ENCODE results near the gene ZCCHC17. TPM values are rescaled to one million over a fixed set of nuclear protein-coding genes. Genes with fewer than 3 reads are reported as not detected.

The ZCCHC17 gene
- total RNA-seq, 1 experiment from 2014 or later = 48.8 TPM

- intact Hi-C loops (cut with micrococcal nuclease; ENCODE audit: unreplicated experiment) = no loop called here
- no peak overlapping the region for H3K4me3 ChIP-seq (ENCODE audit: low read depth, low read length, poor library complexity, severe bottlenecking)
- no peaks in the 10 kb centered on the region for H3K36me3 ChIP-seq (ENCODE audit: insufficient read depth, low read length, poor library complexity, severe bottlenecking)
- no peaks in the 10 kb centered on the region for H3K27me3 ChIP-seq (replicated peaks; ENCODE audit: insufficient read depth, low read depth, low read length, poor library complexity)
- no peaks in the 10 kb centered on the region for H3K4me1 ChIP-seq (ENCODE audit: insufficient read depth, low read length, poor library complexity, severe bottlenecking)
- TF ChIP-seq EZH2 (IDR thresholded peaks at IDR 0.05; ENCODE audit: borderline replicate concordance, low read depth, low read length, poor library complexity, severe bottlenecking) = no peak
- TF ChIP-seq, protein P1, sequence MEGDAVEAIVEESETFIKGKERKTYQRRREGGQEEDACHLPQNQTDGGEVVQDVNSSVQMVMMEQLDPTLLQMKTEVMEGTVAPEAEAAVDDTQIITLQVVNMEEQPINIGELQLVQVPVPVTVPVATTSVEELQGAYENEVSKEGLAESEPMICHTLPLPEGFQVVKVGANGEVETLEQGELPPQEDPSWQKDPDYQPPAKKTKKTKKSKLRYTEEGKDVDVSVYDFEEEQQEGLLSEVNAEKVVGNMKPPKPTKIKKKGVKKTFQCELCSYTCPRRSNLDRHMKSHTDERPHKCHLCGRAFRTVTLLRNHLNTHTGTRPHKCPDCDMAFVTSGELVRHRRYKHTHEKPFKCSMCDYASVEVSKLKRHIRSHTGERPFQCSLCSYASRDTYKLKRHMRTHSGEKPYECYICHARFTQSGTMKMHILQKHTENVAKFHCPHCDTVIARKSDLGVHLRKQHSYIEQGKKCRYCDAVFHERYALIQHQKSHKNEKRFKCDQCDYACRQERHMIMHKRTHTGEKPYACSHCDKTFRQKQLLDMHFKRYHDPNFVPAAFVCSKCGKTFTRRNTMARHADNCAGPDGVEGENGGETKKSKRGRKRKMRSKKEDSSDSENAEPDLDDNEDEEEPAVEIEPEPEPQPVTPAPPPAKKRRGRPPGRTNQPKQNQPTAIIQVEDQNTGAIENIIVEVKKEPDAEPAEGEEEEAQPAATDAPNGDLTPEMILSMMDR (conservative IDR thresholded peaks at IDR 0.05; ENCODE audit: low read depth, low read length) = no peak
- POLR2A ChIA-PET (ENCODE audit: low non-redundant PET) = no interaction called here
- CTCF ChIA-PET = no interaction called here
- no peak for DNase-seq (ENCODE audit: low spot score)
- no peak overlapping the region for H3K27ac ChIP-seq (ENCODE audit: low read depth, low read length, poor library complexity, severe bottlenecking)
- H3K9me3 ChIP-seq (ENCODE audit: low read depth, low read length, poor library complexity, severe bottlenecking) = no peaks in the 10 kb centered on the region
- no TSS peak for BruUV-seq (replicated peaks)
Observed at GRCh38 chr1:31356427-31356826, 59.6 kb downstream of the ZCCHC17 start.

GRCh38 chr1:31361607-31362006 is 64.8 kb downstream of the ZCCHC17 start:
- Histone ChIP-seq H3K27me3 (replicated peaks; ENCODE audit: insufficient read depth, low read depth, low read length, poor library complexity) (no peaks in the 10 kb centered on the region), H3K36me3 (ENCODE audit: insufficient read depth, low read length, poor library complexity, severe bottlenecking) (peaks cover 7% of the 10 kb centered on the region), H3K4me1 (ENCODE audit: insufficient read depth, low read length, poor library complexity, severe bottlenecking) (no peaks in the 10 kb centered on the region), H3K27ac (ENCODE audit: low read depth, low read length, poor library complexity, severe bottlenecking) (no peak overlapping the region), H3K4me3 (ENCODE audit: low read depth, low read length, poor library complexity, severe bottlenecking) (no peak overlapping the region), H3K9me3 (ENCODE audit: low read depth, low read length, poor library complexity, severe bottlenecking) (no peaks in the 10 kb centered on the region)
- CTCF ChIA-PET = no interaction called here
- no TSS peak for BruUV-seq (replicated peaks)
- TF ChIP-seq, protein P1 (conservative IDR thresholded peaks at IDR 0.05; ENCODE audit: low read depth, low read length) = no peak
- no peak for TF ChIP-seq EZH2 (IDR thresholded peaks at IDR 0.05; ENCODE audit: borderline replicate concordance, low read depth, low read length, poor library complexity, severe bottlenecking)
- POLR2A ChIA-PET (ENCODE audit: low non-redundant PET) = interaction anchor here (0.6 kb wide), 1 partner anchor 10 kb away, joined by 4 read pairs; no protein-coding TSS in a partner anchor
- intact Hi-C loops (cut with micrococcal nuclease; ENCODE audit: unreplicated experiment) = no loop called here
- no peak for DNase-seq (ENCODE audit: low spot score)

GRCh38 chr1:31362032-31362431 is 65.2 kb downstream of the ZCCHC17 start:
- H3K36me3 ChIP-seq (ENCODE audit: insufficient read depth, low read length, poor library complexity, severe bottlenecking) = peaks cover 7% of the 10 kb centered on the region
- ChIA-PET CTCF (no interaction called here), POLR2A (ENCODE audit: low non-redundant PET) (no interaction called here)
- no TSS peak for BruUV-seq (replicated peaks)
- H3K27ac ChIP-seq (ENCODE audit: low read depth, low read length, poor library complexity, severe bottlenecking) = no peak overlapping the region
- no peak overlapping the region for H3K4me3 ChIP-seq (ENCODE audit: low read depth, low read length, poor library complexity, severe bottlenecking)
- no peaks in the 10 kb centered on the region for H3K27me3 ChIP-seq (replicated peaks; ENCODE audit: insufficient read depth, low read depth, low read length, poor library complexity)
- intact Hi-C loops (cut with micrococcal nuclease; ENCODE audit: unreplicated experiment) = no loop called here
- TF ChIP-seq EZH2 (IDR thresholded peaks at IDR 0.05; ENCODE audit: borderline replicate concordance, low read depth, low read length, poor library complexity, severe bottlenecking) = no peak
- TF ChIP-seq, protein P1 (conservative IDR thresholded peaks at IDR 0.05; ENCODE audit: low read depth, low read length) = no peak
- no peaks in the 10 kb centered on the region for H3K9me3 ChIP-seq (ENCODE audit: low read depth, low read length, poor library complexity, severe bottlenecking)
- DNase-seq (ENCODE audit: low spot score) = no peak
- no peaks in the 10 kb centered on the region for H3K4me1 ChIP-seq (ENCODE audit: insufficient read depth, low read length, poor library complexity, severe bottlenecking)
